HepG2 (cell line): ENCODE data around the gene COL9A3. TPM values are rescaled to one million over a fixed set of nuclear protein-coding genes. Genes with fewer than 3 reads are reported as not detected.
A peak's percentile ranks its signal among the peaks of the same experiment; 100 is the strongest.

Source experiments
- ATAC-seq: fragments of 200-7000 bp; cut with Tn5 transposase; 3 replicates; pipeline ENCODE4 v1.9.1; 2020; ENCODE audit warnings: mild to moderate bottlenecking, moderate library complexity
- BruUV-seq: library from RNA; stranded (reverse); fragments of 400-500 nt; replicated peaks from 2 replicates; lab custom pipeline; 2021; lab: Mats Ljungman, UMichigan
- CTCF ChIA-PET: fragments of 300-600 bp; formaldehyde crosslinking; extraction: SDS; loops from one replicate; lab custom pipeline; 2021; ENCODE audit warnings: low total read pairs, inconsistent platforms, low intra/inter-chr PET ratio; lab: Yijun Ruan, JAX
- POLR2A ChIA-PET: fragments of 350-600 bp; sonication (Branson Sonifier 250); formaldehyde crosslinking; loops from one replicate; lab custom pipeline; 2020; ENCODE audit warnings: antibody characterized with exemption, inconsistent platforms; lab: Yijun Ruan, JAX
- DNase-seq: peaks from one replicate; pipeline ENCODE4 v3.0.0-alpha.2; 2015; ENCODE audit warnings: low spot score
- FAIRE-seq: peaks from 3 replicates; lab custom pipeline; 2011; peaks lifted over from hg19 to GRCh38; lab: Jason Lieb, UNC
- H2AFZ ChIP-seq: one replicate; pipeline ENCODE4 v1.6.1; 2011; ENCODE audit warnings: low read length, inconsistent platforms
- H3K27ac ChIP-seq: fragments of 300-600 bp; 3 replicates; pipeline ENCODE4 v1.8.0; 2011; ENCODE audit warnings: mixed run types, mild to moderate bottlenecking, mixed read lengths, low read length, inconsistent platforms; ENCODE audit not compliant: insufficient read depth; ENCODE audit errors: extremely low read length
- H3K27me3 ChIP-seq, 2 experiments: fragments of 200-600 bp in 1 of 2; 2 replicates in 1 of 2; 3 replicates in 1 of 2; pipeline versions ENCODE4 v1.6.0 to v1.8.0; 2011; ENCODE audit warnings: low read length in 2 of 2, mild to moderate bottlenecking in 2 of 2, moderate library complexity in 2 of 2, inconsistent platforms in 1 of 2; ENCODE audit not compliant: insufficient read depth in 2 of 2, control insufficient read depth in 1 of 2
- H3K36me3 ChIP-seq, 2 experiments: fragments of 200-600 bp in 1 of 2; replicated peaks in 1 of 2; 2 replicates in 1 of 2; 3 replicates in 1 of 2; pipeline versions ENCODE4 v1.5.1 to v1.8.0; 2011; ENCODE audit warnings: low read length in 2 of 2, inconsistent platforms in 1 of 2; ENCODE audit not compliant: insufficient read depth in 2 of 2, control insufficient read depth in 1 of 2
- H3K4me1 ChIP-seq: 2 replicates; pipeline ENCODE4 v1.5.1; 2012; ENCODE audit warnings: low read length, inconsistent platforms; ENCODE audit not compliant: insufficient read depth
- H3K4me2 ChIP-seq: 2 replicates; pipeline ENCODE4 v1.6.0; 2011; ENCODE audit warnings: low read depth, low read length, inconsistent platforms
- H3K4me3 ChIP-seq, 3 experiments: fragments of 200-600 bp in 1 of 3; sonication (generic), shearing (Covaris generic) in 1 of 3; replicated peaks in 1 of 3; 2 replicates each; pipeline ENCODE4 v1.5.1; 2011 to 2016; ENCODE audit warnings: low read length in 3 of 3, inconsistent platforms in 2 of 3, low read depth in 2 of 3, mild to moderate bottlenecking in 2 of 3, control low read depth in 1 of 3, mixed read lengths in 1 of 3; ENCODE audit not compliant: insufficient read depth in 1 of 3
- H3K79me2 ChIP-seq: one replicate; pipeline ENCODE4 v1.6.1; 2011; ENCODE audit warnings: low read length, inconsistent platforms; ENCODE audit not compliant: insufficient read depth
- H3K9ac ChIP-seq: 2 replicates; pipeline ENCODE4 v1.6.0; 2011; ENCODE audit warnings: mild to moderate bottlenecking, low read depth, low read length, inconsistent platforms; ENCODE audit not compliant: insufficient read depth
- H3K9me3 ChIP-seq: 2 replicates; pipeline ENCODE4 v1.5.1; 2012; ENCODE audit warnings: mild to moderate bottlenecking, low read length
- H4K20me1 ChIP-seq: 2 replicates; pipeline ENCODE4 v1.6.0; 2011; ENCODE audit warnings: inconsistent platforms, mild to moderate bottlenecking, low read length, moderate library complexity; ENCODE audit not compliant: insufficient read depth
- AGO1 ChIP-seq: fragments of 200-400 bp; formaldehyde crosslinking; IDR thresholded peaks from 2 replicates; pipeline ENCODE4 v1.6.1; 2017; ENCODE audit warnings: mild to moderate bottlenecking, low read depth, low read length, moderate library complexity; ENCODE audit not compliant: poor library complexity, severe bottlenecking
- AGO2 ChIP-seq: fragments of 200-400 bp; formaldehyde crosslinking; optimal IDR thresholded peaks from 2 replicates; pipeline ENCODE3; 2017; ENCODE audit warnings: mild to moderate bottlenecking, low read depth, low read length, moderate library complexity
- EED ChIP-seq: sonication (generic); formaldehyde crosslinking; IDR thresholded peaks from 2 replicates; pipeline ENCODE4 v1.5.0; 2020; ENCODE audit warnings: mild to moderate bottlenecking, missing genetic modification reagents
- ELK4 ChIP-seq: sonication (generic); formaldehyde crosslinking; IDR thresholded peaks from 2 replicates; pipeline ENCODE4 v1.9.0; 2021; ENCODE audit warnings: missing genetic modification reagents, borderline replicate concordance
- FOXJ3 ChIP-seq: sonication (generic); formaldehyde crosslinking; IDR thresholded peaks from 2 replicates; pipeline ENCODE4 v1.4.0; 2020; ENCODE audit warnings: missing genetic modification reagents, mild to moderate bottlenecking, borderline replicate concordance
- GTF3A ChIP-seq: sonication (generic); formaldehyde crosslinking; conservative IDR thresholded peaks from 2 replicates; pipeline ENCODE4 v1.4.0; 2020; ENCODE audit warnings: mild to moderate bottlenecking, missing genetic modification reagents
- IKZF4 ChIP-seq: sonication (generic); formaldehyde crosslinking; IDR thresholded peaks from 2 replicates; pipeline ENCODE4 v1.5.1; 2020; ENCODE audit warnings: borderline replicate concordance, mild to moderate bottlenecking, low read depth, missing genetic modification reagents; ENCODE audit errors: not compliant biosample characterization
- ISL2 ChIP-seq: sonication (generic); formaldehyde crosslinking; IDR thresholded peaks from 2 replicates; pipeline ENCODE4 v1.5.0; 2020; ENCODE audit warnings: missing genetic modification reagents
- NFKBIZ ChIP-seq: IDR thresholded peaks from 2 replicates; pipeline ENCODE4 v1.6.1; 2018; ENCODE audit warnings: missing genetic modification reagents, missing compliant biosample characterization
- PHF21A ChIP-seq: sonication (generic); formaldehyde crosslinking; IDR thresholded peaks from 2 replicates; pipeline ENCODE4 v1.5.0; 2020; ENCODE audit warnings: mild to moderate bottlenecking, missing genetic modification reagents
- POLR2A ChIP-seq, 2 experiments: IDR thresholded peaks; 2 replicates each; pipeline ENCODE4 v1.6.1; 2011; ENCODE audit warnings: low read depth in 2 of 2, low read length in 2 of 2, mild to moderate bottlenecking in 1 of 2, moderate library complexity in 1 of 2; ENCODE audit not compliant: insufficient read depth in 1 of 2
- POLR2G ChIP-seq: fragments of 200-400 bp; formaldehyde crosslinking; IDR thresholded peaks from 2 replicates; pipeline ENCODE4 v1.6.1; 2018; ENCODE audit warnings: mild to moderate bottlenecking, low read depth, low read length, moderate library complexity
- PTBP1 ChIP-seq: fragments of 200-400 bp; formaldehyde crosslinking; IDR thresholded peaks from 2 replicates; pipeline ENCODE4 v1.6.1; 2018; ENCODE audit warnings: low read length, low read depth; ENCODE audit not compliant: poor library complexity, severe bottlenecking
- RNF2 ChIP-seq: fragments of 450-650 bp; conservative IDR thresholded peaks from 2 replicates; pipeline ENCODE4 v1.6.1; 2016; ENCODE audit warnings: low read depth
- SNRNP70 ChIP-seq: fragments of 200-400 bp; formaldehyde crosslinking; IDR thresholded peaks from 2 replicates; pipeline ENCODE4 v1.6.1; 2017; ENCODE audit warnings: mild to moderate bottlenecking, low read depth, low read length, moderate library complexity
- SSRP1 ChIP-seq: IDR thresholded peaks from 2 replicates; pipeline ENCODE4 v1.6.1; 2016; ENCODE audit warnings: control low read depth
- ZBTB2 ChIP-seq: sonication (generic); formaldehyde crosslinking; IDR thresholded peaks from 2 replicates; pipeline ENCODE4 v1.8.0; 2022; ENCODE audit warnings: low read depth, missing genetic modification reagents
- ZC3H13 ChIP-seq: sonication (generic); formaldehyde crosslinking; IDR thresholded peaks from 2 replicates; pipeline ENCODE4 v1.8.1; 2023; ENCODE audit warnings: mild to moderate bottlenecking, missing genetic modification reagents, moderate library complexity
- ZC3H4 ChIP-seq: sonication (generic); formaldehyde crosslinking; IDR thresholded peaks from 2 replicates; pipeline ENCODE4 v1.4.0; 2020; ENCODE audit warnings: missing genetic modification reagents, borderline replicate concordance
- ZFP36L1 ChIP-seq: sonication (generic); formaldehyde crosslinking; IDR thresholded peaks from 2 replicates; pipeline ENCODE4 v1.8.0; 2022; ENCODE audit warnings: mild to moderate bottlenecking, missing genetic modification reagents, moderate library complexity
- ZNF260 ChIP-seq: sonication (generic); formaldehyde crosslinking; IDR thresholded peaks from 2 replicates; pipeline ENCODE4 v1.4.0; 2020; ENCODE audit warnings: missing genetic modification reagents, low read depth, mild to moderate bottlenecking, borderline replicate concordance
- ZNF7 ChIP-seq: IDR thresholded peaks from 2 replicates; pipeline ENCODE4 v1.6.1; 2016; ENCODE audit warnings: missing biosample characterization, missing genetic modification reagents
- ZNF713 ChIP-seq: sonication (generic); formaldehyde crosslinking; IDR thresholded peaks from 2 replicates; pipeline ENCODE4 v1.4.0; 2020; ENCODE audit warnings: mild to moderate bottlenecking, missing genetic modification reagents
- WGBS: methylation state at CpG from one replicate; pipeline ENCODE4 v1.1.6; 2017; ENCODE audit warnings: low lambda C conversion rate; 5-methylcytosine and 5-hydroxymethylcytosine counted together
- in situ Hi-C: cut with HindIII; loops from 2 replicates; pipeline ENCODE4 v1.10.0; 2017; ENCODE audit warnings: low pct_unique_long_range_greater_than_20kb; ENCODE audit not compliant: extremely low pct_ligation_motif_present
- intact Hi-C: fragments of 100-400 bp; cut with micrococcal nuclease; formaldehyde crosslinking; loops from one replicate; pipeline ENCODE4 v1.10.0; 2022; ENCODE audit not compliant: unreplicated experiment
- polyA plus RNA-seq, 8 experiments: library from polyadenylated mRNA; depleted of rRNA in 3 of 8; stranded (reverse) in 7 of 8; unstranded in 1 of 8; fragments of >200 nt; fragmentation: Illumina TruSeq in 4 of 8; extraction: Trizol in 4 of 8; gene quantifications; 2 replicates each; pipeline versions ENCODE4 v1.2.1 to v1.2.3, GENCODE V29; 2011 to 2016; ENCODE audit warnings: low read depth in 4 of 8, missing spikeins in 1 of 8, mixed read lengths in 1 of 8; ENCODE audit not compliant: insufficient read depth in 1 of 8
- total RNA-seq, 5 experiments: library from RNA; depleted of rRNA; stranded (reverse); fragments of >200 nt; fragmentation: Illumina TruSeq; extraction: Trizol; gene quantifications; 2 replicates each; pipeline ENCODE4 v1.2.3, GENCODE V29; 2016; ENCODE audit warnings: low read depth in 1 of 5

The COL9A3 gene
- total and polyA plus RNA-seq, 2 of the 13 experiments (the other 11 are each of a cell fraction or from before 2014, with no cell fraction given): 155 to 204 TPM

DNA sequence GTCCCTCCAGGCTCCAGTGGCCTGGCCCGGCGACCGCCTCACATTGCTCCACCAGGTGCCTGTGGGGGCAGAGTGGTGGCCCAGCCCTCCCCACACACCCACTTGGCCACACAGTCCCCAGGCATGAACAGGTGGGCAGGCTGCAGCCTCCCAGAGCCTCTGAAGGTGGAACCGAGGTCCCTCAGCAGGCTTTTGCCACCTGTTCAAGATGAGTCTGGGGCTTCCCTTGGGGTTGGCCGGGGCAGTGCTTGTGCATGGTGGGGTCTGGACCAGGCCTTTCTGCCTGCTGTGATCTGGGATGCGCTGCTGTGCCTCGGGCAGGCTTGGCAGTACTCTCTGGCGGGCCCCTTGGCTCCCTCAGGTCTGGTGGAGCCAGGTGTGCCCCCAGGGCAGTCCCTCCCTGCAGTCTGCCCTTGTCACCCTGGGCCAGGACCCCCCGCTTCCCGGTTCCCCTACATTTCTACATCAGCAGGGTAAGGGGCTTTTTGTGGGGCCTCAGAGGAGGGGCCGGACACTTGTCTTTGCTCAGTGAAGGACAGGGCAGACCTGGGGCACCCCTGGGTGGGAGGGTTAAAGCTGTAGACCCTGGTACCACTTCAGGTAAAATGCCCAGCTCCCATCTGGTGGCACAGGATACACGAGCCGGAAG is 2.7 kb upstream of the COL9A3 start (continued):
- TF ChIP-seq ISL2 (CRISPR knock-in tag): no peak
- no peak for TF ChIP-seq ZNF260
- TF ChIP-seq ZC3H4: peak; percentile 19; the same call in 1 of the 2 replicates
- no peak for TF ChIP-seq ZNF713 (CRISPR knock-in tag)

DNA sequence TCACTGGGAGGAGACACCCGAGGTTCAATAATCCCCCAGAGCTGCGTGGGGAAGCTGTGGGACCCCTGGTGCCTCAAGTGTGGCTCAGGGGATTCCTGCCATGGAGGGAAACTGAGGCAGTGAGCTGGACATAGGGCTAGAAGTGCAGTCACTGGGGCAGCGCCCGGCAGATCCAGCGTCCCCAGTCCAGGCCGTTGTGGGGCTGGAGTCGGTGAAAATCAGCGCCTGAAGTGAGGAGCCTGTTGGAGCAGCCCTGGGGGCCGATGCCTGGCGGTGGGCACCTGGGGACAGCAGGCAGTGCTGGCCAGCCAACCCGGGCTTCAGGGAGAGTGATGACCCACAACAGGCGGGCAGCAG is 2.2 kb upstream of the COL9A3 start:
- H4K20me1 ChIP-seq: peaks cover 4% of the 10 kb centered on the region; the same call in 1 of the 2 replicates
- BruUV-seq: no TSS peak
- FAIRE-seq: no peak
- POLR2A ChIA-PET: interaction anchor here (0.7 to 6.8 kb wide), 7 partner anchors 9 to 191 kb away, joined by 3 to 64 read pairs (median 13); partner anchors contain the start of genes MRGBP, OGFR and TCFL5
- no peak overlapping the region for H2AFZ ChIP-seq
- ATAC-seq: no peak
- CTCF ChIA-PET: no interaction called here
- peaks cover 20 to 39% of the 10 kb centered on the region in 2 experiments for H3K36me3 ChIP-seq
- H3K27ac ChIP-seq: peak overlapping the region; percentile 6
- H3K4me2 ChIP-seq: 0 out of 2 replicates have a peak overlapping the region, but pooled peaks have one; percentile 89
- WGBS: 93% methylated on average over 12 of the region's 12 CpGs
- H3K4me3 ChIP-seq: no peak overlapping the region
- peak overlapping the region; percentile 72 for H3K9ac ChIP-seq
- H3K79me2 ChIP-seq: peaks cover 6% of the 10 kb centered on the region
- H3K4me1 ChIP-seq: peaks cover 42% of the 10 kb centered on the region
- H3K27me3 ChIP-seq: no peaks in the 10 kb centered on the region
- intact Hi-C loops: no loop called here
- H3K9me3 ChIP-seq: no peaks in the 10 kb centered on the region
- no peak for DNase-seq
- in situ Hi-C loops: no loop called here
- TF ChIP-seq IKZF4 (CRISPR knock-in tag) (peak; percentile 37), SSRP1 (peak; percentile 21; the same call in 1 of the 2 replicates), PTBP1 (peak; percentile 69), ELK4 (CRISPR knock-in tag) (no peak), ZC3H13 (CRISPR knock-in tag) (peak; percentile 83; the same call in 1 of the 2 replicates), ZFP36L1 (CRISPR knock-in tag) (no peak), AGO1 (peak; percentile 97), RNF2 (no peak), POLR2A (IDR thresholded peaks at IDR 0.05; ENCODE audit: insufficient read depth in 1 of 2, low read depth in 2 of 2, low read length in 2 of 2) (peak in 1 of 2 experiments; percentile 27; a peak in 1 of 4 replicates), GTF3A (CRISPR knock-in tag) (no peak), NFKBIZ (CRISPR knock-in tag) (no peak), FOXJ3 (CRISPR knock-in tag) (no peak), AGO2 (peak; percentile 91), ZBTB2 (CRISPR knock-in tag) (no peak), ZNF7 (no peak), SNRNP70 (no peak), POLR2G (peak; percentile 31; the same call in 1 of the 2 replicates), PHF21A (CRISPR knock-in tag) (no peak), EED (CRISPR knock-in tag) (peak; percentile 71)
